Measurements from ENCODE around the gene OR6C6. TPM values are rescaled to one million over a fixed set of nuclear protein-coding genes. Genes with fewer than 3 reads are reported as not detected.
"Not testable (repeated sequence)": the region's sequence is repeated elsewhere in the genome, so short reads cannot be mapped to it uniquely, and the experiment has no call there.

OR6C6 gene
- not detected for total RNA-seq
- long read RNA-seq: 0 reads

GRCh38 chr12:55296469-55296868 lies at the start of gene OR6C6:
Gene OR6C6 (minus strand): TSS chr12:55296569. CDS start chr12:55295232, 1,337 bp downstream.
- no peak for DNase-seq
- intact Hi-C loops (cut with micrococcal nuclease): no loop called here
- no peak for ATAC-seq

- ATAC-seq (no peak), DNase-seq (no peak)
- intact Hi-C loops (cut with micrococcal nuclease): no loop called here
Observed at GRCh38 chr12:55336002-55336401, 39.6 kb upstream of the OR6C6 start.

GRCh38 chr12:55330446-55330845 lies 34.1 kb upstream of the OR6C6 start, which contains the start of gene OR6C3:
Gene OR6C3 (plus strand): TSS chr12:55330746. CDS start chr12:55331701, 955 bp downstream.
- intact Hi-C loops (cut with micrococcal nuclease): no loop called here
- no peak for ATAC-seq

GRCh38 chr12:55325801-55326200 lies 29.4 kb upstream of the OR6C6 start:
- DNase-seq; intact Hi-C loops (cut with micrococcal nuclease); ATAC-seq: not testable (repeated sequence)

More at GRCh38 chr12:55330446-55330845, 34.1 kb upstream of the OR6C6 start, which contains the start of gene OR6C3:
- no peak for DNase-seq

- no peak for ATAC-seq
- DNase-seq: no peak
- intact Hi-C loops (cut with micrococcal nuclease): no loop called here
Observed at GRCh38 chr12:55320201-55320600, 23.8 kb upstream of the OR6C6 start.

GRCh38 chr12:55314043-55314442 lies 17.7 kb upstream of the OR6C6 start, which contains the start of gene OR6C1:
Gene OR6C1 (plus strand): TSS chr12:55314343. CDS start chr12:55320600, 6,257 bp downstream.
- no peak for DNase-seq
- ATAC-seq: no peak
- intact Hi-C loops (cut with micrococcal nuclease): no loop called here

- ATAC-seq: no peak
Observed at GRCh38 chr12:55289999-55290398, 6.4 kb downstream of the OR6C6 start.

GRCh38 chr12:55280991-55281390 lies 15.4 kb downstream of the OR6C6 start:
- intact Hi-C loops (cut with micrococcal nuclease): no loop called here
- no peak for ATAC-seq
- DNase-seq: no peak

More at GRCh38 chr12:55289999-55290398, 6.4 kb downstream of the OR6C6 start:
- intact Hi-C loops (cut with micrococcal nuclease): no loop called here
- DNase-seq: no peak

GRCh38 chr12:55258303-55258702 lies 38.1 kb downstream of the OR6C6 start:
- intact Hi-C loops (cut with micrococcal nuclease): no loop called here
- DNase-seq (no peak), ATAC-seq (no peak)

GRCh38 chr12:55256831-55257230 lies 39.5 kb downstream of the OR6C6 start:
- ATAC-seq (no peak), DNase-seq (no peak)
- intact Hi-C loops (cut with micrococcal nuclease): no loop called here

- DNase-seq: no peak
- ATAC-seq: no peak
- intact Hi-C loops (cut with micrococcal nuclease): no loop called here
Observed at GRCh38 chr12:55253281-55253680, 43.1 kb downstream of the OR6C6 start.

GRCh38 chr12:55250944-55251343 lies 45.4 kb downstream of the OR6C6 start:
- intact Hi-C loops (cut with micrococcal nuclease): no loop called here
- DNase-seq (no peak), ATAC-seq (no peak)

GRCh38 chr12:55246159-55246558 lies 50.2 kb downstream of the OR6C6 start:
- DNase-seq: no peak
- intact Hi-C loops (cut with micrococcal nuclease): no loop called here

GRCh38 chr12:55244309-55244708 lies 52.1 kb downstream of the OR6C6 start, which contains the start of gene OR6C74:
Gene OR6C74 (plus strand): TSS chr12:55244609. CDS start chr12:55247288, 2,679 bp downstream.
- intact Hi-C loops (cut with micrococcal nuclease): no loop called here
- no peak for DNase-seq
- no peak for ATAC-seq

More at GRCh38 chr12:55246159-55246558, 50.2 kb downstream of the OR6C6 start:
- ATAC-seq: no peak

Other genes with a start within 250 kb of the OR6C6 start
- gene OR9K2, start 170.2 kb downstream of the OR6C6 start, total RNA-seq: not detected
- gene OR10A7, start 75.5 kb downstream of the OR6C6 start, total RNA-seq: not detected
- not detected for gene OR6C74, start 52.0 kb downstream of the OR6C6 start, total RNA-seq
- gene OR6C1, start 17.8 kb upstream of the OR6C6 start, total RNA-seq: not detected
- not detected for gene OR6C3, start 34.2 kb upstream of the OR6C6 start, total RNA-seq
- gene OR6C75, start 66.4 kb upstream of the OR6C6 start, total RNA-seq: not detected
- gene OR6C65, start 104.0 kb upstream of the OR6C6 start, total RNA-seq: not detected
- not detected for gene OR6C76, start 129.7 kb upstream of the OR6C6 start, total RNA-seq
- gene OR6C2, start 147.5 kb upstream of the OR6C6 start, total RNA-seq: not detected
- not detected for gene OR6C70, start 173.6 kb upstream of the OR6C6 start, total RNA-seq
- not detected for gene OR6C68, start 195.8 kb upstream of the OR6C6 start, total RNA-seq